Adipose tissue (tissue), 3 donors: ENCODE data around the gene CYB5RL. TPM values are rescaled to one million over a fixed set of nuclear protein-coding genes. Genes with fewer than 3 reads are reported as not detected.
"Not testable (repeated sequence)": the region's sequence is repeated elsewhere in the genome, so short reads cannot be mapped to it uniquely, and the experiment has no call there.

Source experiments
- H3K27ac ChIP-seq: one replicate; pipeline ENCODE4 v1.5.1; 2013; ENCODE audit warnings: low read depth, low read length
- WGBS, 3 donors: extraction: QIAGEN DNeasy Blood & Tissue Kit; methylation state at CpG; one replicate each; pipeline ENCODE4 v1.1.7; 2013; 5-methylcytosine and 5-hydroxymethylcytosine counted together
- polyA plus RNA-seq, 3 donors: library from polyadenylated mRNA; stranded (reverse); fragments of 200-250 nt; gene quantifications; one replicate each; pipeline ENCODE4 v1.2.3, GENCODE V29; 2013
- donor health status: healthy with polysubstance abuse.
- donor health status: Bipolar disorder and iron deficiency.
- donor health status: healthy.

CYB5RL gene
- polyA plus RNA-seq, 3 donors, result 2.3 to 4.2 (median 3.0) TPM

GRCh38 chr1:54168206-54168965 is 31.4 kb downstream of the CYB5RL start:
- WGBS, 3 donors, result 79 to 95% (median 91%) methylated on average over 7 to 8 of the region's 8 CpGs
- no peak overlapping the region for H3K27ac ChIP-seq

GRCh38 chr1:54167422-54168139 is 32.2 kb downstream of the CYB5RL start:
- 86 to 92% (median 90%) methylated on average over 9 of the region's 9 CpGs for WGBS, 3 donors

DNA sequence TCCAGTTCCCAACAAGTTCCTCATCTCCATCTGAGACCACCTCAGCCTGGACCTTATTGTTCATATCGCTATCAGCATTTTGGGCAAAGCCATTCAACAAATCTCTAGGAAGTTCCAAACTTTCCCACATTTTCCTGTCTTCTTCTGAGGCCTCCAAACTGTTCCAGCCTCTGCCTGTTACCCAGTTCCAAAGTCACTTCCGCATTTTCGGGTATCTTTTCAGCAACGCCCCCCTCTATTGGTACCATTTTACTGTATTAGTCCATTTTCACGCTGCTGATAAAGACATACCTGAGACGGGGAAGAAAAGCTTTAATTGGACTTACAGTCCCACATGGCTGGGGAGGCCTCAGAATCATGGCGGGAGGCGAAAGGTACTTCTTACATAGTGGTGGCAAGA is 33.5 kb downstream of the CYB5RL start:
- 92 to 95% (median 94%) methylated on average over 8 of the region's 8 CpGs for WGBS, 3 donors
- H3K27ac ChIP-seq, result not testable (repeated sequence)

More at GRCh38 chr1:54167422-54168139, 32.2 kb downstream of the CYB5RL start:
- no peak overlapping the region for H3K27ac ChIP-seq

DNA sequence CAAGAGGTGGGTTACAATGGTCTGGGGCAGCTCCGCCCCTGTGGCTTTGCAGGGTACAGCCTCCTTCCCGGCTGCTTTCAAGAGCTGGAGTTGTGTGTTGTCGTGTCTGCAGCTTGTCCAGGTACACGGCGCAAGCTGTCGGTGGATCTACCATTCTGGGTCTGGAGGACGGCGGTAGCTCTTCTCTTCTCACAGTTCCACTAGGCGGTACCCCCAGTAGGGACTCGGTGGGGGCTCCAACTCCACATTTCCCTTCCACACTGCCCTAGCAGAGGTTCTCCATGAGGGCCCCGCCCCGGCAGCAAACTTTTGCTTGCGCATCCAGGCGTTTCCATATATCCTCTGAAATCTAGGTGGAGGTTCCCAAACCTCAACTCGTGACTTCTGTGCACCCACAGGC is 34.7 kb downstream of the CYB5RL start:
- H3K27ac ChIP-seq, result no peak overlapping the region
- 93 to 94% (median 94%) methylated on average over 15 of the region's 15 CpGs for WGBS, 3 donors

GRCh38 chr1:54163573-54163972 is 36.3 kb downstream of the CYB5RL start:
- 77 to 82% (median 79%) methylated on average over 5 of the region's 5 CpGs for WGBS, 3 donors
- H3K27ac ChIP-seq, result no peak overlapping the region

DNA sequence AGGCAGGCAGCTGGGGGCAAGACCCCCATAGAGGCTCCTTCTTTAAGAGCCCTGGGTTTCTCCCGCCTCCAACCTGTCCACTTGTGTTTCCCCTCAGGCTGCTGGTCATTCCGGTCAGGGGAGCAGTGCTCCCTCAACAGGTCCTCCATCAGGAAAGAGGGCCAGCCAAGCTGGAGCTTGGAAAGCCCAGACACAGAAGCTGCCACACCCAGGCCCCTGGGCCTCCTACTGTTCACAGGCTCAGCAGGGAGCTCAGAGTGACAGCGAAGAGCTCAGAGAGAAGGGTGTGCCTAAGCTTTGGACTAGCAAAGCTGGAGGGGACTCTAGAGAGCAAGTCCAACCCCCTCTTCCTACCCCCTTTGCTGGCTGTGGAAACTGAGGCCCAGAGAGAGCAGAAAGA is 36.8 kb downstream of the CYB5RL start:
- WGBS, 3 donors, result 69 to 80% (median 77%) methylated on average over 3 of the region's 3 CpGs
- no peak overlapping the region for H3K27ac ChIP-seq

GRCh38 chr1:54161495-54162168 is 38.2 kb downstream of the CYB5RL start:
- WGBS, 3 donors, result 71 to 81% (median 73%) methylated on average over 6 of the region's 6 CpGs
- H3K27ac ChIP-seq, result no peak overlapping the region

DNA sequence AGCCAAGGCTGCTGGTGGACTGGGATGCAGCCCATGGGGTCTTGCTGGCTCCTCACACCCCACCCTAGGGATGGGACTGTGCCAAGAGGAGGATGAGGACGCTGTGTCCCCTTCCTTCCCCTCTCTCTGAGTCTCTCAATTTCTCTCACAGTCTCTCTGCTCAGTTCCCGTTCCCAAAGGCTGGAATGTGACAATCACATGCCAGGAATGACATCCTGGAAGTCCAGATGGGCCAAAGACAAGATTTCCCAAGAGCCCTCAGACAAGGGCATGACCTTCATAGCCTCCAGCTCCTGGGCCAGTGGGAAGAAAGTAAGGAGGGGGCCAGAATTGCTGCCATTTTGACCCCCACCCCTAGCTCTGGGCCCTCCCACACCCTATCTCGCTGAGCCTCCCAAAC is 39.5 kb downstream of the CYB5RL start:
- H3K27ac ChIP-seq, result no peak overlapping the region
- 54 to 65% (median 65%) methylated on average over 3 of the region's 3 CpGs for WGBS, 3 donors

DNA sequence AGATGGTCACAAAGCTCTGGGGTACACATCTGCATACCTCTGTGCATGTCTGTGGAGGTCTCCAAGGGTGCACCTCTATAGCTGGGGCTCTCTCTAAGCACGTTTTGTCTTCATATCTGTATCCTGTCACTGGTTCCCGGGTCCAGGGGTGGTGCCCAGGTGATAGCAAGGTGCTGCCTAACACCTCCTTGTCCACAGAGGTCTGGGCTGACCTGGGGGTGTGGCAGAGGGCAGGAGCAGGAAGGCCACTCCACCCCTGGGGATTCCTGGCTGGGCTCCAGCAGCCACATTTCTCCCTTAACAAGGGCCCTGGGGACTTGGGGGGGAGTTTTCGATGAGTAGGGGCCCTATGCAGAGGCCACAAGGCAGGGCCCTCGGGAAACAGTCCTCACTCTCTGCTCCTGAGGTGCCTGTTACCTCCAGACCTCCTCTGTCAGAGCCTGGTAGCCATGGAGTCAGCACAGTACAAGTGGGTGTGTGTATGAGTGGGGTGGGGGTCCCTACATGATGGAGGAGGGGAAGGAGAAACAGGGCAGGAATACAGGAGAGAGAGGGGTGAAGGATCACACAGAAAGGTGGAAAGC is 40.0 kb downstream of the CYB5RL start:
- no peak overlapping the region for H3K27ac ChIP-seq
- WGBS, 3 donors, result 72 to 83% (median 77%) methylated on average over 4 of the region's 4 CpGs

- 61 to 89% (median 88%) methylated on average over 3 of the region's 3 CpGs for WGBS, 3 donors
- no peak overlapping the region for H3K27ac ChIP-seq
Observed at GRCh38 chr1:54158071-54158470, 41.8 kb downstream of the CYB5RL start.

- H3K27ac ChIP-seq, result no peak overlapping the region
- 87 to 93% (median 90%) methylated on average over 6 of the region's 6 CpGs for WGBS, 3 donors
Observed at GRCh38 chr1:54157401-54157800, 42.4 kb downstream of the CYB5RL start.

- no peak overlapping the region for H3K27ac ChIP-seq
- WGBS, 3 donors, result 90 to 96% (median 94%) methylated on average over 7 of the region's 7 CpGs
Observed at GRCh38 chr1:54156986-54157385, 42.8 kb downstream of the CYB5RL start.

GRCh38 chr1:54156201-54156600 is 43.6 kb downstream of the CYB5RL start:
- WGBS, 3 donors, result 89 to 94% (median 93%) methylated on average over 3 of the region's 3 CpGs

GRCh38 chr1:54153535-54154439 is 46.0 kb downstream of the CYB5RL start:
- 46 to 50% (median 47%) methylated on average over 19 of the region's 19 CpGs for WGBS, 3 donors

More at GRCh38 chr1:54156201-54156600, 43.6 kb downstream of the CYB5RL start:
- no peak overlapping the region for H3K27ac ChIP-seq

GRCh38 chr1:54152696-54153095 is 47.1 kb downstream of the CYB5RL start, which contains the start of gene CDCP2:
Gene CDCP2, minus strand, starts transcription at chr1:54153000. Its CDS starts 78 bp downstream, at chr1:54152922.
- 94 to 97% (median 96%) methylated on average over 5 of the region's 5 CpGs for WGBS, 3 donors

More at GRCh38 chr1:54153535-54154439, 46.0 kb downstream of the CYB5RL start:
- no peak overlapping the region for H3K27ac ChIP-seq

DNA sequence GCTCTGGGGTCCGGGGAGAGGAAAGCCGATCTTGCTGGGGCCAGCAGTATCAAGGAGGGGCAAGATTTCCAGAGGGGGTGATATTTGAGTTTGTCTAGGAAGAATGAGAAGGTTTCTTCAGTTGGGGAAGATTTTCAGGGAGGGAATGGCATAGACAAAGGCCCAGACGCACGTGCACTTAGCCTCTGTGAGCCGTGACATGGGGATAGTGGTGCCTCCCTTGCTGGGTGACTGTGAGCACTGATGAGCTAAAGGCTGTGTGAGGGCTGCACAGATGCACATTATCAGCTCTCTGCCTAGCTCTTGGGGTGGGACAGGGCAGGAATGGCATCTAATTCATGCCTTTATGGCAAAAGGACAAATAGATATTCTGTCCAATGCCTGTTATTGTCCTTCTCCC is 48.8 kb downstream of the CYB5RL start:
- H3K27ac ChIP-seq, result no peak overlapping the region
- 91 to 92% (median 92%) methylated on average over 5 of the region's 5 CpGs for WGBS, 3 donors

More at GRCh38 chr1:54152696-54153095, 47.1 kb downstream of the CYB5RL start, which contains the start of gene CDCP2:
- no peak within 1 kb of the TSS for H3K27ac ChIP-seq
